ENCODE measurements around the gene STK32B. TPM values are rescaled to one million over a fixed set of nuclear protein-coding genes. Genes with fewer than 3 reads are reported as not detected.

The STK32B gene
- total RNA-seq, 2 experiments from 2014 or later: not detected

DNA sequence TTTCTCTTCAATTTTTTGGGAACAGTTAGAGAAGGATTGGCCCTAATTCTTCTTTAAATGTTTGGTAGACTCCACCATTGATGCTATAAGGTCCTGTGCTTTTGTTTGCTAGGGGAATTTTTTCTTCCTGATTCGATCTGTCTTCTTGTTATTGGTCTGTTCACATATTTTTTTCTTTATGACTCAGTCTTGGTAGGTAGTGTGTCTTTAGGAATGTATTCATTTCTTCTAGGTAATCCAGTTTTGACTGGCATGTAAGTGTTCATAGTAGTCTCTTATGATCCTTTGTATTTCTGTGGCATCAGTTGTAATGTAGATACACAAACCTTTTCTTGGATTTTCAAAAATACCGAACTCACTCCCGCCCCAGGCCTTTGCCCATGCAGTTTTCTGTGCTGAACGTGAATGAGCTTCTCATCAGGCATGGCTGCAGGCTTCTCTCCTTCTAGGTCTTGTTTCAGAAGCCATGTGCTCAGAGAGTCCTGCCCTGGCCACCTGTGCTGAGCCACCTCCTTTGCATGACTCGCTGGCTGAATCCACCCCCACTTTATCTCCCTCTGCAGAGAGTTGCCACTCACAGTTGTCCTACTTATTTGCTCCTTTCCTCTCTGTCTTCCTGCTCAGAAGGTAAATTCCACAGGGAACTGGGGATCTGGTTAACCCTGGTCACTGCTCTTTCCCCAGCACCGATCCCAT is 67.0 kb downstream of the STK32B start:
- Histone ChIP-seq H3K9me2 (ENCODE audit: insufficient read depth, low read length) (no peaks in the 10 kb centered on the region), H4K20me1 (ENCODE audit: insufficient read depth, low read length) (no peaks in the 10 kb centered on the region), H3K36me3 (ENCODE audit: insufficient read depth, low read length) (no peaks in the 10 kb centered on the region), H3K27ac (ENCODE audit: low read depth, low read length, poor library complexity, severe bottlenecking) (no peak overlapping the region), H3K9me3 (ENCODE audit: low read length) (no peaks in the 10 kb centered on the region), H3K4me1 (ENCODE audit: insufficient read depth, low read length, poor library complexity, severe bottlenecking) (no peaks in the 10 kb centered on the region), H2AFZ (ENCODE audit: low read length) (no peak overlapping the region), H3K4me3 (ENCODE audit: low read depth, low read length, poor library complexity, severe bottlenecking) (no peak overlapping the region), H3K4me2 (ENCODE audit: low read length) (no peak overlapping the region), H3K79me2 (ENCODE audit: insufficient read depth, low read depth, low read length) (no peaks in the 10 kb centered on the region)
- CTCF ChIA-PET (ENCODE audit: unreplicated experiment): no interaction called here
- intact Hi-C loops (cut with micrococcal nuclease; ENCODE audit: unreplicated experiment): no loop called here
- no peak for DNase-seq (ENCODE audit: low spot score)
- TF ChIP-seq, protein P1, sequence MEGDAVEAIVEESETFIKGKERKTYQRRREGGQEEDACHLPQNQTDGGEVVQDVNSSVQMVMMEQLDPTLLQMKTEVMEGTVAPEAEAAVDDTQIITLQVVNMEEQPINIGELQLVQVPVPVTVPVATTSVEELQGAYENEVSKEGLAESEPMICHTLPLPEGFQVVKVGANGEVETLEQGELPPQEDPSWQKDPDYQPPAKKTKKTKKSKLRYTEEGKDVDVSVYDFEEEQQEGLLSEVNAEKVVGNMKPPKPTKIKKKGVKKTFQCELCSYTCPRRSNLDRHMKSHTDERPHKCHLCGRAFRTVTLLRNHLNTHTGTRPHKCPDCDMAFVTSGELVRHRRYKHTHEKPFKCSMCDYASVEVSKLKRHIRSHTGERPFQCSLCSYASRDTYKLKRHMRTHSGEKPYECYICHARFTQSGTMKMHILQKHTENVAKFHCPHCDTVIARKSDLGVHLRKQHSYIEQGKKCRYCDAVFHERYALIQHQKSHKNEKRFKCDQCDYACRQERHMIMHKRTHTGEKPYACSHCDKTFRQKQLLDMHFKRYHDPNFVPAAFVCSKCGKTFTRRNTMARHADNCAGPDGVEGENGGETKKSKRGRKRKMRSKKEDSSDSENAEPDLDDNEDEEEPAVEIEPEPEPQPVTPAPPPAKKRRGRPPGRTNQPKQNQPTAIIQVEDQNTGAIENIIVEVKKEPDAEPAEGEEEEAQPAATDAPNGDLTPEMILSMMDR (conservative IDR thresholded peaks at IDR 0.05; ENCODE audit: low read length): no peak
- no peak for TF ChIP-seq EZH2phosphoT487 (IDR thresholded peaks at IDR 0.05; ENCODE audit: borderline replicate concordance, low read depth, low read length)
- no TSS peak for BruUV-seq (replicated peaks)
- POLR2A ChIA-PET: no interaction called here

DNA sequence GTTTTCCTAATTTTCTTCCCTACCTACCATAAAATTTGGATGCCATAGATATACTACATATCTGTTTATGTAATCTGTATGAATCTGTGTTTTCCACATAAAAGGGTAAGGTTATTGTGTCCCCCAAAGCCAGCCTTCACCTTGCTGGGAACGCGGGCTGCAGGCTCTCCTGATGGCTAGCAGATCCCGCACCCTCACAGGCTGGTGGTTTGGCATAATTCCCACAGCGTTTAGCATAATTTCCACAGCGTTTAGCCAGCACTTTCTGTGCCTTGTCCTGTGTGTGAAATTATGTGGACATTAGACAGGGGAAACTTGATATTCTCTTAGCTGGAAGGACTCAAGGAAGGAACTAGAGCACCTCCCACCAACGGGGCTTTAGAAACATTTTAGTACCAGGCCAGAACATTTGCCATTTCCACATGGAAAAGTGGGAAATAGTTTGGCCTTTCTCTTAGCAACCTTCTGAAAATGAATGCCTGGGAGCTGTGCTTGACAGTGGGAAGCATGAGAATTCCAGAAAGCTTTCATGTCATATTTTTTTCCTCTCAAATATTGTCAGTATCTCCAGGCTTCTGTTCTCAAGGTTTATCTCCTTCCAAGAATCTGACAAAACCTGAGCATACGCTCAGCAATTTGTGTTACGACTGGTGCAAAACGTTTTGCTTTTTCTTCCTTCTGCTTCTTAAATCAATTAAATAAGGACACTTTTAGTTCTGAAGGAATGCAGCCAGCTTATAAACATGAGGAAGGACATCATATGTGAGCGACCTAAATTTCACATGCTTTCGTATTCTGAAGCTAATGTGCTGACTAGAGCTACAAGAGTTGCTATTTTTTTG is 67.9 kb downstream of the STK32B start:
- no peak overlapping the region for H3K4me3 ChIP-seq (ENCODE audit: low read depth, low read length, poor library complexity, severe bottlenecking)
- intact Hi-C loops (cut with micrococcal nuclease; ENCODE audit: unreplicated experiment): no loop called here
- H3K9me3 ChIP-seq (ENCODE audit: low read length): no peaks in the 10 kb centered on the region
- no peak overlapping the region for H3K4me2 ChIP-seq (ENCODE audit: low read length)
- H2AFZ ChIP-seq (ENCODE audit: low read length): no peak overlapping the region
- no peak for DNase-seq (ENCODE audit: low spot score)
- H4K20me1 ChIP-seq (ENCODE audit: insufficient read depth, low read length): no peaks in the 10 kb centered on the region
- H3K79me2 ChIP-seq (ENCODE audit: insufficient read depth, low read depth, low read length): no peaks in the 10 kb centered on the region
- no peak overlapping the region for H3K27ac ChIP-seq (ENCODE audit: low read depth, low read length, poor library complexity, severe bottlenecking)
- H3K9me2 ChIP-seq (ENCODE audit: insufficient read depth, low read length): no peaks in the 10 kb centered on the region
- no peak for TF ChIP-seq EZH2phosphoT487 (IDR thresholded peaks at IDR 0.05; ENCODE audit: borderline replicate concordance, low read depth, low read length)
- TF ChIP-seq, protein P1 (conservative IDR thresholded peaks at IDR 0.05; ENCODE audit: low read length): no peak
- no TSS peak for BruUV-seq (replicated peaks)
- no peaks in the 10 kb centered on the region for H3K4me1 ChIP-seq (ENCODE audit: insufficient read depth, low read length, poor library complexity, severe bottlenecking)
- POLR2A ChIA-PET: interaction anchor here (0.6 kb wide), 1 partner anchor 81 kb away, joined by 3 read pairs; no protein-coding TSS in a partner anchor
- CTCF ChIA-PET (ENCODE audit: unreplicated experiment): no interaction called here
- no peaks in the 10 kb centered on the region for H3K36me3 ChIP-seq (ENCODE audit: insufficient read depth, low read length)

DNA sequence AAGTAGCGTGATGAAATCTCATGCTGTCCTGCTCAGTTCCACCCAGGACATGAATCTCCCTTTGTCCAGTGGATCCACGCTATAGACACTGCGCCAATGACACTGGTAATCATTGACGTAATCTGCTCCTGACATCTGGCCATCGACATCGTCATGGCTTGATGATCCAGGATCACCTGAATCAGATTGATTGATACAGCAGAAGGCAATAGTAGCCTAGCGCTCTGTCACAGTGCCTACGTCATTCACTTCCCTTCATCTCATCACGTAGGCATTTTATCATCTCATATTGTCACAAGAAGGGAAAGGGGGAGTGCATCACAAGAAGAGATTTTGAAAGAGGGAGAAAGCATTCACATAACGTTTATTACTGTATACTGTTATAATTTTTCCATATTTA is 68.8 kb downstream of the STK32B start:
- intact Hi-C loops (cut with micrococcal nuclease; ENCODE audit: unreplicated experiment): no loop called here
- no TSS peak for BruUV-seq (replicated peaks)
- no peak for DNase-seq (ENCODE audit: low spot score)

More for the DNA sequence above, 68.8 kb downstream of the STK32B start:
- TF ChIP-seq, protein P1 (conservative IDR thresholded peaks at IDR 0.05; ENCODE audit: low read length): no peak
- TF ChIP-seq EZH2phosphoT487 (IDR thresholded peaks at IDR 0.05; ENCODE audit: borderline replicate concordance, low read depth, low read length): no peak
- H3K36me3 ChIP-seq (ENCODE audit: insufficient read depth, low read length): no peaks in the 10 kb centered on the region
- ChIA-PET POLR2A (no interaction called here), CTCF (ENCODE audit: unreplicated experiment) (no interaction called here)
- H3K27ac ChIP-seq (ENCODE audit: low read depth, low read length, poor library complexity, severe bottlenecking): no peak overlapping the region
- H2AFZ ChIP-seq (ENCODE audit: low read length): no peak overlapping the region
- no peak overlapping the region for H3K4me3 ChIP-seq (ENCODE audit: low read depth, low read length, poor library complexity, severe bottlenecking)
- H3K4me2 ChIP-seq (ENCODE audit: low read length): no peak overlapping the region
- H4K20me1 ChIP-seq (ENCODE audit: insufficient read depth, low read length): no peaks in the 10 kb centered on the region
- no peaks in the 10 kb centered on the region for H3K9me2 ChIP-seq (ENCODE audit: insufficient read depth, low read length)
- no peaks in the 10 kb centered on the region for H3K9me3 ChIP-seq (ENCODE audit: low read length)
- H3K4me1 ChIP-seq (ENCODE audit: insufficient read depth, low read length, poor library complexity, severe bottlenecking): no peaks in the 10 kb centered on the region
- H3K79me2 ChIP-seq (ENCODE audit: insufficient read depth, low read depth, low read length): no peaks in the 10 kb centered on the region
